SU-DHL-6 (cell line): ENCODE results near the gene RUNX2.

Experiments
- EZH2phosphoT487 ChIP-seq: fragments of 200-600 bp; sonication (generic), shearing (Covaris generic); conservative IDR thresholded peaks from 2 replicates; pipeline ENCODE4 v1.6.1; 2018; ENCODE audit warnings: mild to moderate bottlenecking, antibody characterized with exemption, low read length, moderate library complexity, mixed read lengths
- TF ChIP-seq, protein P1 (sequence below): fragments of 200-600 bp; sonication (generic); IDR thresholded peaks from one replicate; pipeline ENCODE4 v1.5.1; 2017; ENCODE audit warnings: antibody characterized with exemption, mild to moderate bottlenecking, low read length, moderate library complexity; ENCODE audit not compliant: insufficient read depth, poor library complexity, severe bottlenecking

DNA sequence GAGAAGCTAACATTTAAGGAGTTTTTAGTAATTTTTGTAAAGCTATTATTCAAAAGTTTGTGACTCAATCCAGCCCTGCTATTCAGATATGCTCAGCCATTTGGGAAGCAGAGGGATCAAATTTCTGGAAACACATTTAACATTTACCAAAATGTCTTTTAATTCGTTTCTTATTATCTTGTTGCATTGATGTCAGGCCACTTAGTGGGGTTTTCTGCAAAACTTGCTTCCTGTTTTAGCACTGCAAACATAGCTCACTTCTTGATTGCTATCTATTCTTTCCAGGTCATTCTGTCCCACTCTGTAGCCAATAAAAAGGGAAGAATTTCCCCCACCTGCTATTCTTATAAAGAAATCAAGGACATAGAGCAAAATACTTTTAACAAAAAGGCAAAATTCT is 226.5 kb downstream of the RUNX2 start:
- TF ChIP-seq, protein P1, sequence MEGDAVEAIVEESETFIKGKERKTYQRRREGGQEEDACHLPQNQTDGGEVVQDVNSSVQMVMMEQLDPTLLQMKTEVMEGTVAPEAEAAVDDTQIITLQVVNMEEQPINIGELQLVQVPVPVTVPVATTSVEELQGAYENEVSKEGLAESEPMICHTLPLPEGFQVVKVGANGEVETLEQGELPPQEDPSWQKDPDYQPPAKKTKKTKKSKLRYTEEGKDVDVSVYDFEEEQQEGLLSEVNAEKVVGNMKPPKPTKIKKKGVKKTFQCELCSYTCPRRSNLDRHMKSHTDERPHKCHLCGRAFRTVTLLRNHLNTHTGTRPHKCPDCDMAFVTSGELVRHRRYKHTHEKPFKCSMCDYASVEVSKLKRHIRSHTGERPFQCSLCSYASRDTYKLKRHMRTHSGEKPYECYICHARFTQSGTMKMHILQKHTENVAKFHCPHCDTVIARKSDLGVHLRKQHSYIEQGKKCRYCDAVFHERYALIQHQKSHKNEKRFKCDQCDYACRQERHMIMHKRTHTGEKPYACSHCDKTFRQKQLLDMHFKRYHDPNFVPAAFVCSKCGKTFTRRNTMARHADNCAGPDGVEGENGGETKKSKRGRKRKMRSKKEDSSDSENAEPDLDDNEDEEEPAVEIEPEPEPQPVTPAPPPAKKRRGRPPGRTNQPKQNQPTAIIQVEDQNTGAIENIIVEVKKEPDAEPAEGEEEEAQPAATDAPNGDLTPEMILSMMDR, result no peak
- TF ChIP-seq EZH2phosphoT487, result no peak
